ENCODE results near the gene CCDC106. TPM values are rescaled to one million over a fixed set of nuclear protein-coding genes. Genes with fewer than 3 reads are reported as not detected.

The CCDC106 gene
- total RNA-seq, 1 experiment from 2014 or later, result 17.6 TPM

GRCh38 chr19:55635856-55636440 lies 12.1 kb upstream of the CCDC106 start:
- DNase-seq (ENCODE audit: low read depth), result no peak

- no peak for DNase-seq (ENCODE audit: low read depth)
Observed at GRCh38 chr19:55636723-55637122, 11.3 kb upstream of the CCDC106 start.

- DNase-seq (ENCODE audit: low read depth), result no peak
Observed at GRCh38 chr19:55637534-55637933, 10.5 kb upstream of the CCDC106 start.

GRCh38 chr19:55638864-55639359 lies 9.1 kb upstream of the CCDC106 start:
- DNase-seq (ENCODE audit: low read depth), result no peak

GRCh38 chr19:55640043-55640576 lies 7.9 kb upstream of the CCDC106 start:
- no peak for DNase-seq (ENCODE audit: low read depth)

GRCh38 chr19:55640577-55641425 lies 7.2 kb upstream of the CCDC106 start, which contains the start of gene ZNF580:
Gene ZNF580, plus strand, starts transcription at chr19:55641002. Its CDS starts 1,507 bp downstream, at chr19:55642509.
- DNase-seq (ENCODE audit: low read depth), result peak; percentile 60

- DNase-seq (ENCODE audit: low read depth), result no peak
Observed at GRCh38 chr19:55641426-55642152, 6.4 kb upstream of the CCDC106 start.

- DNase-seq (ENCODE audit: low read depth), result no peak
Observed at GRCh38 chr19:55642153-55643002, 5.6 kb upstream of the CCDC106 start.

- DNase-seq (ENCODE audit: low read depth), result peak; percentile 80
Observed at GRCh38 chr19:55643003-55643886, 4.8 kb upstream of the CCDC106 start, which contains the start of gene ZNF581. Gene ZNF581, plus strand, starts transcription at chr19:55643649. Its CDS starts 923 bp downstream, at chr19:55644572.

GRCh38 chr19:55643887-55644176 lies 4.2 kb upstream of the CCDC106 start:
- no peak for DNase-seq (ENCODE audit: low read depth)

- DNase-seq (ENCODE audit: low read depth), result no peak
Observed at GRCh38 chr19:55644191-55644833, 3.7 kb upstream of the CCDC106 start.

GRCh38 chr19:55644842-55645511 lies 3.0 kb upstream of the CCDC106 start:
- DNase-seq (ENCODE audit: low read depth), result no peak

- no peak for DNase-seq (ENCODE audit: low read depth)
Observed at GRCh38 chr19:55645512-55645881, 2.5 kb upstream of the CCDC106 start.

GRCh38 chr19:55646889-55647731 lies 902 bp upstream of the CCDC106 start:
- no peak for DNase-seq (ENCODE audit: low read depth)

GRCh38 chr19:55648585-55649267 lies 714 bp downstream of the CCDC106 start:
- DNase-seq (ENCODE audit: low read depth), result no peak

GRCh38 chr19:55649268-55650125 lies 1.5 kb downstream of the CCDC106 start:
- no peak for DNase-seq (ENCODE audit: low read depth)
